Caco-2 (cell line): ENCODE data around the gene SAMMSON. TPM values are rescaled to one million over a fixed set of nuclear protein-coding genes. Genes with fewer than 3 reads are reported as not detected.
A peak's percentile ranks its signal among the peaks of the same experiment; 100 is the strongest.

Source experiments
- BruUV-seq: library from RNA; stranded (reverse); fragments of 400-500 nt; replicated peaks from 2 replicates; lab custom pipeline; 2021; lab: Mats Ljungman, UMichigan
- CTCF ChIA-PET: fragments of 300-600 bp; sonication (Branson Sonifier 250); formaldehyde crosslinking; loops from one replicate; lab custom pipeline; 2022; ENCODE audit warnings: antibody characterized with exemption; lab: Charles Lee
- POLR2A ChIA-PET: fragments of 300-600 bp; sonication (Branson Sonifier 250); formaldehyde crosslinking; loops from one replicate; lab custom pipeline; 2022; ENCODE audit warnings: antibody characterized with exemption; lab: Charles Lee
- DNase-seq, 2 experiments: peaks; one replicate each; pipeline versions ENCODE4 v3.0.0 to v3.0.0-alpha.2; 2020 to 2022
- H3K27me3 ChIP-seq: replicated peaks from 2 replicates; pipeline ENCODE4 v1.6.0; 2011; ENCODE audit warnings: low read length; ENCODE audit not compliant: control insufficient read depth, insufficient read depth
- H3K36me3 ChIP-seq: 2 replicates; pipeline ENCODE4 v1.5.1; 2011; ENCODE audit warnings: low read length; ENCODE audit not compliant: control insufficient read depth, insufficient read depth
- H3K4me1 ChIP-seq: fragments of 250-450 bp; sonication (Bioruptor Pico); 2 replicates; pipeline ENCODE4 v1.5.1; 2020; ENCODE audit warnings: mild to moderate bottlenecking
- H3K4me3 ChIP-seq: 2 replicates; pipeline ENCODE4 v1.5.1; 2011; ENCODE audit warnings: low read depth, mild to moderate bottlenecking, control low read depth, low read length
- H3K9me3 ChIP-seq: fragments of 250-450 bp; sonication (Bioruptor Pico); 2 replicates; pipeline ENCODE4 v1.5.1; 2020; ENCODE audit warnings: mild to moderate bottlenecking, moderate library complexity
- H3K27ac Mint-ChIP-seq: one replicate; pipeline ENCODE4 v1.8.0; 2022; ENCODE audit warnings: mixed read lengths; ENCODE audit not compliant: unreplicated experiment
- H3K27me3 Mint-ChIP-seq: one replicate; pipeline ENCODE4 v1.8.0; 2022; ENCODE audit warnings: mixed read lengths; ENCODE audit not compliant: insufficient read depth, unreplicated experiment
- H3K36me3 Mint-ChIP-seq: one replicate; pipeline ENCODE4 v1.8.0; 2022; ENCODE audit warnings: mild to moderate bottlenecking, mixed read lengths; ENCODE audit not compliant: insufficient read depth, unreplicated experiment
- H3K4me1 Mint-ChIP-seq: one replicate; pipeline ENCODE4 v1.8.0; 2022; ENCODE audit warnings: low read depth, mixed read lengths; ENCODE audit not compliant: unreplicated experiment
- H3K4me3 Mint-ChIP-seq: one replicate; pipeline ENCODE4 v1.8.0; 2022; ENCODE audit warnings: mild to moderate bottlenecking, moderate library complexity, mixed read lengths; ENCODE audit not compliant: unreplicated experiment
- H3K9me3 Mint-ChIP-seq: one replicate; pipeline ENCODE4 v1.8.0; 2022; ENCODE audit warnings: mixed read lengths; ENCODE audit not compliant: unreplicated experiment
- intact Hi-C: fragments of 100-400 bp; cut with micrococcal nuclease; formaldehyde crosslinking; loops from one replicate; pipeline ENCODE4 v1.10.0; 2022; ENCODE audit not compliant: unreplicated experiment
- total RNA-seq: library from RNA; stranded (reverse); gene quantifications from 2 replicates; pipeline ENCODE4 v1.2.3, GENCODE V29; 2022
- TF ChIP-seq, protein P1 (sequence below), 2 experiments: fragments of 200-600 bp in 1 of 2; IDR thresholded peaks; 1 replicate in 1 of 2; 2 replicates in 1 of 2; pipeline versions ENCODE4 v1.5.1 to v1.8.0; 2011 to 2022; ENCODE audit warnings: antibody characterized with exemption in 1 of 2, control low read depth in 1 of 2, inconsistent platforms in 1 of 2, low read depth in 1 of 2, low read length in 1 of 2, mild to moderate bottlenecking in 1 of 2, moderate library complexity in 1 of 2; ENCODE audit not compliant: insufficient read depth in 1 of 2, severe bottlenecking in 1 of 2, unreplicated experiment in 1 of 2

The SAMMSON gene
- total RNA-seq, 1 experiment from 2014 or later = not detected

DNA sequence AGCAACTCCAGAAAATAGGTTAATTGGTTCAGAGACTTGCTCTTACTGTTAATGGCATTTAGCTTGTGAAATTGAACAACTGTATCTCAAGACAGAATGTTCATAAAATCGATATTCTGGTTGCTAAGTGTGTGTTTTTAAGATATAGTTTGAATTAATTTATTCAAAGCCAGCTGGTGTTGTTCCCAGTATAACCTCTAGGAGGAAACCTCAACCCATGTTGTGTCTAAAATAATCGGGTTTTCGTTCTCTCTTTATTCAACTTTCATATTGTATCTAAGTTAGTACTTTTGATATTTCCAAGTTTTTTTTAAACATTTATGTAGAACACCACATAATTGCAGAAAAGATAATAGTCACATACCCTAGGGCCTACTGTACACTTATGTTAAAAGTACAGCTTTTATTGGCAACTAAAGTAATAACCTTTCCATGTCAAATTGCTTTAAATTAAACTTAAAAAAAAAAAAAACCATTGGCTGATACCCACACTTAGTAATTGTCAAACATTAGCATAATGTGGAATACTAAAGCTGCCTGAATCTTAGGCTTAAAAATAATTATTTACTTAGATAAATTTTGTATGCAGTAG lies 90.9 kb downstream of the SAMMSON start:
- H3K9me3 Mint-ChIP-seq = no peaks in the 10 kb centered on the region
- no peak for DNase-seq
- Histone ChIP-seq H3K36me3 (no peaks in the 10 kb centered on the region), H3K4me1 (no peaks in the 10 kb centered on the region), H3K27me3 (no peaks in the 10 kb centered on the region; the same call in 1 of the 2 replicates), H3K9me3 (no peaks in the 10 kb centered on the region), H3K4me3 (no peak overlapping the region)
- ChIA-PET CTCF (interaction anchor here (1.3 kb wide), 1 partner anchor 28 kb away, joined by 3 read pairs; no protein-coding TSS in a partner anchor), POLR2A (no interaction called here)
- intact Hi-C loops = loop anchor here (1.0 kb wide), 1 partner anchor 269 kb away; no protein-coding TSS in a partner anchor
- no peak overlapping the region for H3K4me3 Mint-ChIP-seq
- no peaks in the 10 kb centered on the region for H3K36me3 Mint-ChIP-seq
- TF ChIP-seq, protein P1, sequence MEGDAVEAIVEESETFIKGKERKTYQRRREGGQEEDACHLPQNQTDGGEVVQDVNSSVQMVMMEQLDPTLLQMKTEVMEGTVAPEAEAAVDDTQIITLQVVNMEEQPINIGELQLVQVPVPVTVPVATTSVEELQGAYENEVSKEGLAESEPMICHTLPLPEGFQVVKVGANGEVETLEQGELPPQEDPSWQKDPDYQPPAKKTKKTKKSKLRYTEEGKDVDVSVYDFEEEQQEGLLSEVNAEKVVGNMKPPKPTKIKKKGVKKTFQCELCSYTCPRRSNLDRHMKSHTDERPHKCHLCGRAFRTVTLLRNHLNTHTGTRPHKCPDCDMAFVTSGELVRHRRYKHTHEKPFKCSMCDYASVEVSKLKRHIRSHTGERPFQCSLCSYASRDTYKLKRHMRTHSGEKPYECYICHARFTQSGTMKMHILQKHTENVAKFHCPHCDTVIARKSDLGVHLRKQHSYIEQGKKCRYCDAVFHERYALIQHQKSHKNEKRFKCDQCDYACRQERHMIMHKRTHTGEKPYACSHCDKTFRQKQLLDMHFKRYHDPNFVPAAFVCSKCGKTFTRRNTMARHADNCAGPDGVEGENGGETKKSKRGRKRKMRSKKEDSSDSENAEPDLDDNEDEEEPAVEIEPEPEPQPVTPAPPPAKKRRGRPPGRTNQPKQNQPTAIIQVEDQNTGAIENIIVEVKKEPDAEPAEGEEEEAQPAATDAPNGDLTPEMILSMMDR (IDR thresholded peaks at IDR 0.05; ENCODE audit: insufficient read depth in 1 of 2, low read depth in 1 of 2, low read length in 1 of 2, severe bottlenecking in 1 of 2, unreplicated experiment in 1 of 2) = peak; percentile 47 to 61
- H3K27me3 Mint-ChIP-seq = peaks cover 7% of the 10 kb centered on the region
- no TSS peak for BruUV-seq
- H3K27ac Mint-ChIP-seq = no peak overlapping the region
- H3K4me1 Mint-ChIP-seq = no peaks in the 10 kb centered on the region

DNA sequence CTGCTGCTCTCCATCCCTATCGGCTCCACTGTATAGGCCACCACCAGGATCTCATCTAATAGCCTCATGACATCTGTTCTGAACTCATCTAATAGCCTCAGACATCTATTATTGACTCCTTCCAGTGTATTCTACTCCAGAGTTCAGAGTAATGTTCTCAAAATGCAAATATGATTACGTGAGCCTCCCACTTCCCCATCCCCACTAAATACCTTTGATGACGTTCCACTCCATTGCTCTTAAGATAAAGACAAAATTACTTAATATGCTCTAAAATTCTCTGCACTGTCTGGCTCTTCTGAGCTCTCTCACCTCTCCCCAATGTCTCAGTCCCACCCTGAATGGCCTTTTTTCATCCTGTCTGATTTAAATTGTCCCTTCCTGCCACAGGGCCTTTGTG lies 94.7 kb downstream of the SAMMSON start:
- no peaks in the 10 kb centered on the region for H3K36me3 Mint-ChIP-seq
- no peaks in the 10 kb centered on the region for H3K4me1 Mint-ChIP-seq
- H3K4me3 ChIP-seq = no peak overlapping the region
- no peaks in the 10 kb centered on the region for H3K9me3 ChIP-seq
- no peaks in the 10 kb centered on the region for H3K36me3 ChIP-seq
- ChIA-PET POLR2A (no interaction called here), CTCF (no interaction called here)
- H3K9me3 Mint-ChIP-seq = no peaks in the 10 kb centered on the region
- peaks cover 7% of the 10 kb centered on the region for H3K27me3 Mint-ChIP-seq
- no peaks in the 10 kb centered on the region for H3K4me1 ChIP-seq
- TF ChIP-seq, protein P1 (IDR thresholded peaks at IDR 0.05; ENCODE audit: insufficient read depth in 1 of 2, low read depth in 1 of 2, low read length in 1 of 2, severe bottlenecking in 1 of 2, unreplicated experiment in 1 of 2) = no peak
- intact Hi-C loops = no loop called here
- H3K4me3 Mint-ChIP-seq = no peak overlapping the region
- H3K27me3 ChIP-seq = no peaks in the 10 kb centered on the region; the same call in 1 of the 2 replicates
- H3K27ac Mint-ChIP-seq = no peak overlapping the region
- DNase-seq = no peak
- no TSS peak for BruUV-seq

DNA sequence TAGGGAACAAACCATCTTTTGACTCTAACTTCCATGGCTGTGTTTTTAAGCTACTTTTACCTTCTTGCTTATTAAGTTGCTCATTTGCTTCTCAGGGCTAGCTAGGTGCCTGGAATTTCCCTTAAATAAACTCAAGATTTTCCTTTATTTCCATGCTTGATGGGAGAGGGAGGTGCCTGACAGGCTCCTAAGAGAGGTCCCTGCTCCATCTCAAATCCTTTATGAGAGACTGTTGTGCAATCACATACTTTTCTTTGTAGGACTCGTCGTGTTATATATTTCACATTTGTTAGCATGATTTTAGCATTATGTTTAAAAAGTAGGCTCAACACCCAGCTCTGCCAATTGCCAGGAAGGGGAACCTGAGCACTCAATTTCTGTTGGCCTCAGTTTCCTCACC lies 95.7 kb downstream of the SAMMSON start:
- intact Hi-C loops = no loop called here
- H3K36me3 Mint-ChIP-seq = no peaks in the 10 kb centered on the region
- no peaks in the 10 kb centered on the region for H3K27me3 ChIP-seq
- no peak overlapping the region for H3K4me3 Mint-ChIP-seq
- DNase-seq = no peak
- H3K27me3 Mint-ChIP-seq = peaks cover 10% of the 10 kb centered on the region
- POLR2A ChIA-PET = no interaction called here
- no peaks in the 10 kb centered on the region for H3K4me1 ChIP-seq
- TF ChIP-seq, protein P1 (IDR thresholded peaks at IDR 0.05; ENCODE audit: insufficient read depth in 1 of 2, low read depth in 1 of 2, low read length in 1 of 2, severe bottlenecking in 1 of 2, unreplicated experiment in 1 of 2) = no peak
- no peaks in the 10 kb centered on the region for H3K4me1 Mint-ChIP-seq
- H3K36me3 ChIP-seq = no peaks in the 10 kb centered on the region
- BruUV-seq = no TSS peak
- no peaks in the 10 kb centered on the region for H3K9me3 ChIP-seq
- no peak overlapping the region for H3K4me3 ChIP-seq
- CTCF ChIA-PET = no interaction called here
- H3K27ac Mint-ChIP-seq = no peak overlapping the region
- no peaks in the 10 kb centered on the region for H3K9me3 Mint-ChIP-seq
